ENCODE data around the gene ATP8A2. TPM values are rescaled to one million over a fixed set of nuclear protein-coding genes. Genes with fewer than 3 reads are reported as not detected.

The ATP8A2 gene
- total and polyA plus RNA-seq, 4 donors = 0.01 to 0.08 (median 0.05) TPM; not detected in 1

- no peaks in the 10 kb centered on the region for H3K27me3 ChIP-seq (ENCODE audit: control insufficient read depth in 4 of 4, insufficient read depth in 4 of 4, low read length in 3 of 4)
- H3K9ac ChIP-seq (ENCODE audit: low read depth in 1 of 2, low read length in 2 of 2) = no peak overlapping the region
- H3K27ac ChIP-seq (ENCODE audit: low read depth in 1 of 2, low read length in 2 of 2) = no peak overlapping the region
- H3K9me3 ChIP-seq (ENCODE audit: control insufficient read depth in 4 of 4, low read length in 3 of 4) = no peaks in the 10 kb centered on the region
- no peak for DNase-seq (ENCODE audit: low spot score)
- H3K4me1 ChIP-seq (ENCODE audit: control insufficient read depth in 4 of 4, insufficient read depth in 4 of 4, low read length in 3 of 4) = no peaks in the 10 kb centered on the region
- WGBS = 80% methylated on average over 9 of the region's 9 CpGs
- no peaks in the 10 kb centered on the region for H3K36me3 ChIP-seq (ENCODE audit: control insufficient read depth in 4 of 4, insufficient read depth in 3 of 4, low read depth in 1 of 4, low read length in 3 of 4)
- TF ChIP-seq FOXA2 (IDR thresholded peaks at IDR 0.05) (no peak), HNF4G (IDR thresholded peaks at IDR 0.05) (no peak), GABPA (IDR thresholded peaks at IDR 0.05 in 1 of 2, conservative IDR thresholded peaks at IDR 0.05 in 1 of 2) (no peak), ATF3 (IDR thresholded peaks at IDR 0.05) (no peak), RAD21 (IDR thresholded peaks at IDR 0.05) (no peak), NR2F2 (IDR thresholded peaks at IDR 0.05) (no peak), FOXA1 (IDR thresholded peaks at IDR 0.05) (no peak), JUND (IDR thresholded peaks at IDR 0.05) (no peak), RXRA (IDR thresholded peaks at IDR 0.05) (no peak), TAF1 (conservative IDR thresholded peaks at IDR 0.05) (no peak), YY1 (IDR thresholded peaks at IDR 0.05) (no peak), HNF4A (conservative IDR thresholded peaks at IDR 0.05) (no peak), EGR1 (IDR thresholded peaks at IDR 0.05; ENCODE audit: low read depth in 2 of 2) (no peak)
- TF ChIP-seq, protein P1, sequence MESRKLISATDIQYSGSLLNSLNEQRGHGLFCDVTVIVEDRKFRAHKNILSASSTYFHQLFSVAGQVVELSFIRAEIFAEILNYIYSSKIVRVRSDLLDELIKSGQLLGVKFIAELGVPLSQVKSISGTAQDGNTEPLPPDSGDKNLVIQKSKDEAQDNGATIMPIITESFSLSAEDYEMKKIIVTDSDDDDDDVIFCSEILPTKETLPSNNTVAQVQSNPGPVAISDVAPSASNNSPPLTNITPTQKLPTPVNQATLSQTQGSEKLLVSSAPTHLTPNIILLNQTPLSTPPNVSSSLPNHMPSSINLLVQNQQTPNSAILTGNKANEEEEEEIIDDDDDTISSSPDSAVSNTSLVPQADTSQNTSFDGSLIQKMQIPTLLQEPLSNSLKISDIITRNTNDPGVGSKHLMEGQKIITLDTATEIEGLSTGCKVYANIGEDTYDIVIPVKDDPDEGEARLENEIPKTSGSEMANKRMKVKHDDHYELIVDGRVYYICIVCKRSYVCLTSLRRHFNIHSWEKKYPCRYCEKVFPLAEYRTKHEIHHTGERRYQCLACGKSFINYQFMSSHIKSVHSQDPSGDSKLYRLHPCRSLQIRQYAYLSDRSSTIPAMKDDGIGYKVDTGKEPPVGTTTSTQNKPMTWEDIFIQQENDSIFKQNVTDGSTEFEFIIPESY (IDR thresholded peaks at IDR 0.05) = no peak
- TF ChIP-seq, protein P2, sequence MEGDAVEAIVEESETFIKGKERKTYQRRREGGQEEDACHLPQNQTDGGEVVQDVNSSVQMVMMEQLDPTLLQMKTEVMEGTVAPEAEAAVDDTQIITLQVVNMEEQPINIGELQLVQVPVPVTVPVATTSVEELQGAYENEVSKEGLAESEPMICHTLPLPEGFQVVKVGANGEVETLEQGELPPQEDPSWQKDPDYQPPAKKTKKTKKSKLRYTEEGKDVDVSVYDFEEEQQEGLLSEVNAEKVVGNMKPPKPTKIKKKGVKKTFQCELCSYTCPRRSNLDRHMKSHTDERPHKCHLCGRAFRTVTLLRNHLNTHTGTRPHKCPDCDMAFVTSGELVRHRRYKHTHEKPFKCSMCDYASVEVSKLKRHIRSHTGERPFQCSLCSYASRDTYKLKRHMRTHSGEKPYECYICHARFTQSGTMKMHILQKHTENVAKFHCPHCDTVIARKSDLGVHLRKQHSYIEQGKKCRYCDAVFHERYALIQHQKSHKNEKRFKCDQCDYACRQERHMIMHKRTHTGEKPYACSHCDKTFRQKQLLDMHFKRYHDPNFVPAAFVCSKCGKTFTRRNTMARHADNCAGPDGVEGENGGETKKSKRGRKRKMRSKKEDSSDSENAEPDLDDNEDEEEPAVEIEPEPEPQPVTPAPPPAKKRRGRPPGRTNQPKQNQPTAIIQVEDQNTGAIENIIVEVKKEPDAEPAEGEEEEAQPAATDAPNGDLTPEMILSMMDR (IDR thresholded peaks at IDR 0.05; ENCODE audit: low read depth, low read length, missing input control) = no peak
- H3K4me3 ChIP-seq (ENCODE audit: low read depth in 1 of 3, low read length in 3 of 3) = no peak overlapping the region
Measured at GRCh38 chr13:26024558-26024957, 652.8 kb downstream of the ATP8A2 start.

DNA sequence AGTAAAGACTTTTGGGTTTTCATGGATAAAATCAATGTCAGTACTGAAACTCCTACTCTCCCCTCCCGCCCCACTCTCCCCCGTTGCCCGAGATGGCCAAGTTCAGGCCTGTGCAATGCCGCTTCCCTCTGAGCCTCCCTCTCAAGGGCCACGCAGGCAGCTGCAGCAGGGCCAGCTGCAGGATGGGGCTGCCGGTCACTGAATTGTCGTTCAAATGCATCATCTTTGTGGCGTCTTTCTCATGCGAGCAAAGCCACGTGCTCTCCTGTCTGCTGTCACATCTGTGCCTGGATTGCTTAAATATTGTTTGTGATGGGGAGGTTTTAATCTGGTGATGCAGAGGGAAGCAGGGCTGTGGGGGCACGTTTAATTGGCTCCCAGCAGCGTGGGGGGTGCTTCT lies 653.4 kb downstream of the ATP8A2 start:
- H3K4me1 ChIP-seq (ENCODE audit: control insufficient read depth in 4 of 4, insufficient read depth in 4 of 4, low read length in 3 of 4) = no peaks in the 10 kb centered on the region
- TF ChIP-seq TAF1 (conservative IDR thresholded peaks at IDR 0.05) (no peak), RXRA (IDR thresholded peaks at IDR 0.05) (no peak), HNF4G (IDR thresholded peaks at IDR 0.05) (no peak), GABPA (IDR thresholded peaks at IDR 0.05 in 1 of 2, conservative IDR thresholded peaks at IDR 0.05 in 1 of 2) (no peak), EGR1 (IDR thresholded peaks at IDR 0.05; ENCODE audit: low read depth in 2 of 2) (no peak), RAD21 (IDR thresholded peaks at IDR 0.05) (no peak), JUND (IDR thresholded peaks at IDR 0.05) (no peak), FOXA1 (IDR thresholded peaks at IDR 0.05) (no peak), NR2F2 (IDR thresholded peaks at IDR 0.05) (no peak), HNF4A (conservative IDR thresholded peaks at IDR 0.05) (no peak), YY1 (IDR thresholded peaks at IDR 0.05) (no peak), FOXA2 (IDR thresholded peaks at IDR 0.05) (no peak), ATF3 (IDR thresholded peaks at IDR 0.05) (no peak), SP1 (IDR thresholded peaks at IDR 0.05) (no peak)
- TF ChIP-seq, protein P3, sequence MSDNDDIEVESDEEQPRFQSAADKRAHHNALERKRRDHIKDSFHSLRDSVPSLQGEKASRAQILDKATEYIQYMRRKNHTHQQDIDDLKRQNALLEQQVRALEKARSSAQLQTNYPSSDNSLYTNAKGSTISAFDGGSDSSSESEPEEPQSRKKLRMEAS (IDR thresholded peaks at IDR 0.05) = no peak
- TF ChIP-seq, protein P1 (IDR thresholded peaks at IDR 0.05) = no peak
- TF ChIP-seq, protein P4, sequence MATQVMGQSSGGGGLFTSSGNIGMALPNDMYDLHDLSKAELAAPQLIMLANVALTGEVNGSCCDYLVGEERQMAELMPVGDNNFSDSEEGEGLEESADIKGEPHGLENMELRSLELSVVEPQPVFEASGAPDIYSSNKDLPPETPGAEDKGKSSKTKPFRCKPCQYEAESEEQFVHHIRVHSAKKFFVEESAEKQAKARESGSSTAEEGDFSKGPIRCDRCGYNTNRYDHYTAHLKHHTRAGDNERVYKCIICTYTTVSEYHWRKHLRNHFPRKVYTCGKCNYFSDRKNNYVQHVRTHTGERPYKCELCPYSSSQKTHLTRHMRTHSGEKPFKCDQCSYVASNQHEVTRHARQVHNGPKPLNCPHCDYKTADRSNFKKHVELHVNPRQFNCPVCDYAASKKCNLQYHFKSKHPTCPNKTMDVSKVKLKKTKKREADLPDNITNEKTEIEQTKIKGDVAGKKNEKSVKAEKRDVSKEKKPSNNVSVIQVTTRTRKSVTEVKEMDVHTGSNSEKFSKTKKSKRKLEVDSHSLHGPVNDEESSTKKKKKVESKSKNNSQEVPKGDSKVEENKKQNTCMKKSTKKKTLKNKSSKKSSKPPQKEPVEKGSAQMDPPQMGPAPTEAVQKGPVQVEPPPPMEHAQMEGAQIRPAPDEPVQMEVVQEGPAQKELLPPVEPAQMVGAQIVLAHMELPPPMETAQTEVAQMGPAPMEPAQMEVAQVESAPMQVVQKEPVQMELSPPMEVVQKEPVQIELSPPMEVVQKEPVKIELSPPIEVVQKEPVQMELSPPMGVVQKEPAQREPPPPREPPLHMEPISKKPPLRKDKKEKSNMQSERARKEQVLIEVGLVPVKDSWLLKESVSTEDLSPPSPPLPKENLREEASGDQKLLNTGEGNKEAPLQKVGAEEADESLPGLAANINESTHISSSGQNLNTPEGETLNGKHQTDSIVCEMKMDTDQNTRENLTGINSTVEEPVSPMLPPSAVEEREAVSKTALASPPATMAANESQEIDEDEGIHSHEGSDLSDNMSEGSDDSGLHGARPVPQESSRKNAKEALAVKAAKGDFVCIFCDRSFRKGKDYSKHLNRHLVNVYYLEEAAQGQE (IDR thresholded peaks at IDR 0.05) = no peak
- TF ChIP-seq, protein P2 (IDR thresholded peaks at IDR 0.05; ENCODE audit: low read depth, low read length, missing input control) = no peak
- 74% methylated on average over 12 of the region's 12 CpGs for WGBS
- DNase-seq (ENCODE audit: low spot score) = no peak
- no peaks in the 10 kb centered on the region for H3K36me3 ChIP-seq (ENCODE audit: control insufficient read depth in 4 of 4, insufficient read depth in 3 of 4, low read depth in 1 of 4, low read length in 3 of 4)
- no peak overlapping the region for H3K4me3 ChIP-seq (ENCODE audit: low read depth in 1 of 3, low read length in 3 of 3)
- no peaks in the 10 kb centered on the region for H3K9me3 ChIP-seq (ENCODE audit: control insufficient read depth in 4 of 4, low read length in 3 of 4)
- no peak overlapping the region for H3K9ac ChIP-seq (ENCODE audit: low read depth in 1 of 2, low read length in 2 of 2)
- H3K27ac ChIP-seq (ENCODE audit: low read depth in 1 of 2, low read length in 2 of 2) = no peak overlapping the region
- no peaks in the 10 kb centered on the region for H3K27me3 ChIP-seq (ENCODE audit: control insufficient read depth in 4 of 4, insufficient read depth in 4 of 4, low read length in 3 of 4)

Measured in liver (tissue), 9 donors.